Mesothelial cell of epicardium (in vitro differentiated cells): ENCODE results near the gene COPB2. TPM values are rescaled to one million over a fixed set of nuclear protein-coding genes. Genes with fewer than 3 reads are reported as not detected.

ENCODE experiments used
- DNase-seq, 2 experiments: peaks; one replicate each; pipeline ENCODE4 v3.0.0; 2021; ENCODE audit warnings: low spot score in 2 of 2; ENCODE audit not compliant: unreplicated experiment in 2 of 2
- H3K27ac Mint-ChIP-seq: 2 replicates; pipeline ENCODE4 v1.8.0; 2021; ENCODE audit warnings: mixed read lengths
- H3K27me3 Mint-ChIP-seq: 2 replicates; pipeline ENCODE4 v1.8.0; 2021; ENCODE audit warnings: low read depth, mixed read lengths
- H3K36me3 Mint-ChIP-seq: 2 replicates; pipeline ENCODE4 v1.8.0; 2021; ENCODE audit warnings: mixed read lengths
- H3K4me1 Mint-ChIP-seq: 2 replicates; pipeline ENCODE4 v1.8.0; 2021; ENCODE audit warnings: mixed read lengths
- H3K4me3 Mint-ChIP-seq: 2 replicates; pipeline ENCODE4 v1.8.0; 2021; ENCODE audit warnings: mild to moderate bottlenecking, moderate library complexity, mixed read lengths
- H3K9me3 Mint-ChIP-seq: 2 replicates; pipeline ENCODE4 v1.8.0; 2021; ENCODE audit warnings: mixed read lengths
- total RNA-seq: library from RNA; stranded (reverse); gene quantifications from 3 replicates; pipeline ENCODE4 v1.2.1, GENCODE V29; 2021
- TF ChIP-seq, protein P1 (sequence below): fragments of 200-600 bp; sonication (generic); IDR thresholded peaks from one replicate; pipeline ENCODE4 v1.5.0; 2021; ENCODE audit warnings: antibody characterized with exemption; ENCODE audit not compliant: unreplicated experiment

The COPB2 gene
- total RNA-seq, 1 donor from 2014 or later: 130 TPM

GRCh38 chr3:139317215-139317614 is 72.2 kb downstream of the COPB2 start:
- H3K27me3 Mint-ChIP-seq: peaks cover 58% of the 10 kb centered on the region
- H3K4me3 Mint-ChIP-seq: no peak overlapping the region
- no peaks in the 10 kb centered on the region for H3K36me3 Mint-ChIP-seq
- H3K9me3 Mint-ChIP-seq: no peaks in the 10 kb centered on the region
- H3K27ac Mint-ChIP-seq: no peak overlapping the region
- no peak for DNase-seq
- TF ChIP-seq, protein P1, sequence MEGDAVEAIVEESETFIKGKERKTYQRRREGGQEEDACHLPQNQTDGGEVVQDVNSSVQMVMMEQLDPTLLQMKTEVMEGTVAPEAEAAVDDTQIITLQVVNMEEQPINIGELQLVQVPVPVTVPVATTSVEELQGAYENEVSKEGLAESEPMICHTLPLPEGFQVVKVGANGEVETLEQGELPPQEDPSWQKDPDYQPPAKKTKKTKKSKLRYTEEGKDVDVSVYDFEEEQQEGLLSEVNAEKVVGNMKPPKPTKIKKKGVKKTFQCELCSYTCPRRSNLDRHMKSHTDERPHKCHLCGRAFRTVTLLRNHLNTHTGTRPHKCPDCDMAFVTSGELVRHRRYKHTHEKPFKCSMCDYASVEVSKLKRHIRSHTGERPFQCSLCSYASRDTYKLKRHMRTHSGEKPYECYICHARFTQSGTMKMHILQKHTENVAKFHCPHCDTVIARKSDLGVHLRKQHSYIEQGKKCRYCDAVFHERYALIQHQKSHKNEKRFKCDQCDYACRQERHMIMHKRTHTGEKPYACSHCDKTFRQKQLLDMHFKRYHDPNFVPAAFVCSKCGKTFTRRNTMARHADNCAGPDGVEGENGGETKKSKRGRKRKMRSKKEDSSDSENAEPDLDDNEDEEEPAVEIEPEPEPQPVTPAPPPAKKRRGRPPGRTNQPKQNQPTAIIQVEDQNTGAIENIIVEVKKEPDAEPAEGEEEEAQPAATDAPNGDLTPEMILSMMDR: no peak
- H3K4me1 Mint-ChIP-seq: peaks cover 12% of the 10 kb centered on the region

DNA sequence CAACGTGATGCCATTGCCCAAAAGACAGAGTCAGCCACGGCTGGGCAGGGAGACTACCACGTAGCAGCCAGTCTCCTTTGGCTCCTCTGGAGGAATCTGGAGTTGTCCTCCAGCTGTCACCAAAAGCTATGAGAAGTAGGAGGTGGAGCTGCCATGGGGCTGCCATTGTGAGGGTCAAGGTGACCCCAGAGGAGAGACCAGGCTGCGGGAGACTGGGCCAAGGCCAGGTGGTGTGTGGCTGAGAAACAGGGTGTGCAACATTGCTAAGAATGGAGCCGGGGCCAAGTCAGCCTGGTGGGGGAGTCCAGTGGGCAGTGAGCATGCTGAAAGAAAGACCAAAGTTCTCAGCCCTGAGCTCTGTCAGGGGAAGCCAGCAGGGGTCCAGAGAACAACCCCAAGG is 75.5 kb downstream of the COPB2 start:
- no peak for DNase-seq

GRCh38 chr3:139312959-139313358 is 76.5 kb downstream of the COPB2 start:
- no peaks in the 10 kb centered on the region for H3K36me3 Mint-ChIP-seq
- TF ChIP-seq, protein P1: no peak
- H3K27ac Mint-ChIP-seq: no peak overlapping the region
- H3K4me3 Mint-ChIP-seq: no peak overlapping the region
- H3K9me3 Mint-ChIP-seq: no peaks in the 10 kb centered on the region
- peaks cover 26% of the 10 kb centered on the region for H3K27me3 Mint-ChIP-seq
- H3K4me1 Mint-ChIP-seq: peaks cover 16% of the 10 kb centered on the region
- DNase-seq: no peak

More for the DNA sequence above, 75.5 kb downstream of the COPB2 start:
- no peaks in the 10 kb centered on the region for H3K36me3 Mint-ChIP-seq
- peaks cover 32% of the 10 kb centered on the region for H3K27me3 Mint-ChIP-seq
- H3K9me3 Mint-ChIP-seq: no peaks in the 10 kb centered on the region
- peaks cover 20% of the 10 kb centered on the region for H3K4me1 Mint-ChIP-seq
- no peak overlapping the region for H3K4me3 Mint-ChIP-seq
- H3K27ac Mint-ChIP-seq: no peak overlapping the region
- TF ChIP-seq, protein P1: no peak

DNA sequence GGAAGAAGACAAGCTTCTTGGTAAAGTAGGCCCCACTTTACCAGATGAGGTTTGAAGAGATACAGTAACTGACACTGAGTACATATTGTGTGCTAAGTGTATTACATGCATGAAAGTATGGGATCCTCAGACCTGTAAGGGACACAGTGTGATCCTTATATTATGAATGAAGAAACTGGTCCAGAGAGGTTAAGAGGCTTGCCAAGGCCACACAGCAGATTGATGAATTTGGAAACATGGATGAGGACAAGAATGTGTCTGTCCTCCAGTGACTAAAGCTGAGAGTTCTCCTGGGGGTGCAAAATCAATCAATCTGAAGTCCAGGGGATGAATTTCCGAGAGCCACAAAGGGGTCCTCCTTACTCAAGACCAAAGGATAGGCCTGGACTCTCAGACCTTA is 77.0 kb downstream of the COPB2 start:
- H3K27me3 Mint-ChIP-seq: peaks cover 24% of the 10 kb centered on the region
- peaks cover 13% of the 10 kb centered on the region for H3K4me1 Mint-ChIP-seq
- DNase-seq: no peak
- TF ChIP-seq, protein P1: no peak
- no peak overlapping the region for H3K27ac Mint-ChIP-seq
- H3K9me3 Mint-ChIP-seq: no peaks in the 10 kb centered on the region
- no peak overlapping the region for H3K4me3 Mint-ChIP-seq
- no peaks in the 10 kb centered on the region for H3K36me3 Mint-ChIP-seq

GRCh38 chr3:139311557-139311956 is 77.9 kb downstream of the COPB2 start:
- no peaks in the 10 kb centered on the region for H3K36me3 Mint-ChIP-seq
- peaks cover 11% of the 10 kb centered on the region for H3K4me1 Mint-ChIP-seq
- H3K4me3 Mint-ChIP-seq: no peak overlapping the region
- H3K9me3 Mint-ChIP-seq: no peaks in the 10 kb centered on the region
- TF ChIP-seq, protein P1: no peak
- H3K27ac Mint-ChIP-seq: no peak overlapping the region
- no peak for DNase-seq
- H3K27me3 Mint-ChIP-seq: peaks cover 20% of the 10 kb centered on the region

DNA sequence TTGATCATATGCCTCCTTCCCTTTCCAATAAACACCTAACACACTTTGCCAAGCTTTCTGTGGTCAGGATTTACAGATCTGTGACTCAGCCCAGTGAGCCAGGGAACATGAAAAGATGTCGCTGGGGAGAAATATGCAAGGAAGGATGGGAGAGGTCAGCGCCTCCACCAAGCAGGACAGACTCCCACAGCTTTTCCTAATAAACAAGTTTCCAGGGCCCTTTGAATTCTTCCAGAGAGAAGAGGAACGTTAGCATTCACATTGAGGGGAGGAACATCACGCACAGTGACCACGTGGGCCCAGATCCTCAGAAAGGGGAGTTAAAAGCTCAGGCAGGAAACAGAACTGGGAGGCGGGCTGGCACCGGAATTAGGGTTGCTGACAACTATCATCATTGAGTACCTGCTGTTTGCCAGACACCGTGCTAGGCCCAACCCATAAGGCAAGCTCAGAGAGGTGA is 78.9 kb downstream of the COPB2 start:
- Mint-ChIP-seq H3K9me3 (no peaks in the 10 kb centered on the region), H3K4me3 (no peak overlapping the region), H3K27me3 (peaks cover 12% of the 10 kb centered on the region), H3K36me3 (no peaks in the 10 kb centered on the region), H3K4me1 (peaks cover 11% of the 10 kb centered on the region), H3K27ac (peak overlapping the region; percentile 61)
- no peak for DNase-seq
- TF ChIP-seq, protein P1: no peak
